PC-9 (cell line): Measurements from ENCODE around the gene MAPK8IP3.

Experiments used
- CTCF ChIP-seq: fragments of 200-600 bp; sonication (generic); conservative IDR thresholded peaks from 2 replicates; pipeline ENCODE4 v1.6.1; 2017; ENCODE audit warnings: mixed run types, antibody characterized with exemption, mild to moderate bottlenecking, moderate library complexity
- EZH2 ChIP-seq: fragments of 200-600 bp; sonication (generic); IDR thresholded peaks from 2 replicates; pipeline ENCODE4 v1.8.0; 2017; ENCODE audit warnings: antibody characterized with exemption, low read depth

GRCh38 chr16:1667271-1667670 lies 38.7 kb upstream of the MAPK8IP3 start:
- TF ChIP-seq CTCF (no peak), EZH2 (no peak)
